ENCODE results near the gene DAD1.
"Not testable (repeated sequence)": the region's sequence is repeated elsewhere in the genome, so short reads cannot be mapped to it uniquely, and the experiment has no call there.

DAD1 gene

GRCh38 chr14:22589096-22589839 is at the start of gene DAD1:
Gene DAD1 (minus strand): TSS chr14:22589224. CDS start chr14:22589157, 67 bp downstream.
- TF ChIP-seq CTCF (IDR thresholded peaks at IDR 0.05; ENCODE audit: extremely low read depth, missing control alignments), result no peak
- DNase-seq (ENCODE audit: low spot score), result peak; percentile 95

GRCh38 chr14:22635980-22636379 is 47.0 kb upstream of the DAD1 start:
- not testable (repeated sequence) for DNase-seq (ENCODE audit: low spot score)

- no peak for DNase-seq (ENCODE audit: low spot score)
- no peak for TF ChIP-seq CTCF (IDR thresholded peaks at IDR 0.05; ENCODE audit: extremely low read depth, missing control alignments)
Observed at GRCh38 chr14:22634233-22634900, 45.3 kb upstream of the DAD1 start.

GRCh38 chr14:22630486-22630885 is 41.5 kb upstream of the DAD1 start:
- no peak for DNase-seq (ENCODE audit: low spot score)
- TF ChIP-seq CTCF (IDR thresholded peaks at IDR 0.05; ENCODE audit: extremely low read depth, missing control alignments), result no peak

GRCh38 chr14:22630066-22630465 is 41.0 kb upstream of the DAD1 start:
- no peak for DNase-seq (ENCODE audit: low spot score)
- no peak for TF ChIP-seq CTCF (IDR thresholded peaks at IDR 0.05; ENCODE audit: extremely low read depth, missing control alignments)

GRCh38 chr14:22629361-22629760 is 40.3 kb upstream of the DAD1 start:
- DNase-seq (ENCODE audit: low spot score), result no peak
- no peak for TF ChIP-seq CTCF (IDR thresholded peaks at IDR 0.05; ENCODE audit: extremely low read depth, missing control alignments)

- no peak for TF ChIP-seq CTCF (IDR thresholded peaks at IDR 0.05; ENCODE audit: extremely low read depth, missing control alignments)
- no peak for DNase-seq (ENCODE audit: low spot score)
Observed at GRCh38 chr14:22627506-22628263, 38.7 kb upstream of the DAD1 start.

All from GM20000 (cell line).